H1 (cell line): ENCODE results near the gene VPS37C. TPM values are rescaled to one million over a fixed set of nuclear protein-coding genes. Genes with fewer than 3 reads are reported as not detected.

Experiments used
- CTCF ChIA-PET: fragments of 300-600 bp; sonication (Branson Sonifier 250); formaldehyde crosslinking; loops from one replicate; lab custom pipeline; 2021; ENCODE audit not compliant: partially characterized antibody; lab: Charles Lee
- POLR2A ChIA-PET: fragments of 300-600 bp; sonication (Branson Sonifier 250); formaldehyde crosslinking; loops from one replicate; lab custom pipeline; 2021; ENCODE audit warnings: inconsistent platforms; ENCODE audit not compliant: partially characterized antibody; lab: Charles Lee
- DNase-seq, 2 experiments: peaks; one replicate each; pipeline versions ENCODE4 v3.0.0 to v3.0.0-alpha.2; 2010 to 2022; ENCODE audit warnings: low spot score in 2 of 2, low read depth in 1 of 2, mixed read lengths in 1 of 2
- FAIRE-seq: peaks from 2 replicates; lab custom pipeline; 2011; peaks lifted over from hg19 to GRCh38; lab: Jason Lieb, UNC
- H2AFZ ChIP-seq: 2 replicates; pipeline ENCODE4 v1.8.1; 2012; ENCODE audit warnings: low read length, inconsistent platforms
- H2AK5ac ChIP-seq: 2 replicates; pipeline ENCODE4 v1.6.1; 2013; ENCODE audit warnings: low read depth, low read length
- H2BK120ac ChIP-seq: replicated peaks from 2 replicates; pipeline ENCODE3; 2013; ENCODE audit warnings: low read depth, low read length, inconsistent platforms
- H2BK12ac ChIP-seq: 2 replicates; pipeline ENCODE4 v1.6.1; 2013; ENCODE audit warnings: low read depth, low read length
- H2BK15ac ChIP-seq: 2 replicates; pipeline ENCODE4 v1.6.1; 2013; ENCODE audit warnings: low read length
- H2BK20ac ChIP-seq: 2 replicates; pipeline ENCODE4 v1.6.1; 2013; ENCODE audit warnings: low read length
- H2BK5ac ChIP-seq: 2 replicates; pipeline ENCODE4 v1.6.1; 2013; ENCODE audit warnings: low read depth, low read length
- H3K14ac ChIP-seq: 2 replicates; pipeline ENCODE4 v1.6.1; 2013; ENCODE audit warnings: inconsistent platforms; ENCODE audit not compliant: insufficient read length
- H3K18ac ChIP-seq: 2 replicates; pipeline ENCODE4 v1.6.1; 2013; ENCODE audit warnings: low read length; ENCODE audit errors: extremely low read depth
- H3K23ac ChIP-seq: 2 replicates; pipeline ENCODE4 v1.6.1; 2013; ENCODE audit warnings: inconsistent platforms; ENCODE audit not compliant: insufficient read length
- H3K23me2 ChIP-seq: 2 replicates; pipeline ENCODE4 v1.6.1; 2013; ENCODE audit warnings: low read depth, low read length
- H3K27ac ChIP-seq: 2 replicates; pipeline ENCODE4 v1.6.1; 2011; ENCODE audit warnings: low read depth, low read length, inconsistent platforms
- H3K27me3 ChIP-seq, 4 experiments: replicated peaks in 1 of 4; 1 replicate in 1 of 4; 2 replicates in 3 of 4; pipeline versions ENCODE4 v1.6.1 to v1.8.1; 2011 to 2013; ENCODE audit warnings: low read length in 3 of 4, mild to moderate bottlenecking in 3 of 4, inconsistent platforms in 2 of 4, mixed read lengths in 2 of 4, moderate library complexity in 1 of 4; ENCODE audit not compliant: control insufficient read depth in 3 of 4, insufficient read depth in 3 of 4; ENCODE audit errors: extremely low read depth in 1 of 4
- H3K36me3 ChIP-seq, 4 experiments: 2 replicates each; pipeline versions ENCODE4 v1.6.1 to v1.8.1; 2011 to 2013; ENCODE audit warnings: mild to moderate bottlenecking in 4 of 4, low read length in 3 of 4, moderate library complexity in 2 of 4, control low read depth in 1 of 4, inconsistent platforms in 1 of 4; ENCODE audit not compliant: insufficient read depth in 4 of 4, control insufficient read depth in 2 of 4
- H3K4ac ChIP-seq: replicated peaks from 2 replicates; pipeline ENCODE3; 2013; ENCODE audit warnings: low read length, low read depth, mixed read lengths, inconsistent platforms; ENCODE audit not compliant: insufficient read length
- H3K4me1 ChIP-seq, 4 experiments: replicated peaks in 1 of 4; 1 replicate in 1 of 4; 2 replicates in 3 of 4; pipeline versions ENCODE4 v1.6.1 to v1.8.1; 2011 to 2013; ENCODE audit warnings: low read length in 3 of 4, inconsistent platforms in 2 of 4, mixed read lengths in 1 of 4; ENCODE audit not compliant: insufficient read depth in 4 of 4, control insufficient read depth in 3 of 4
- H3K4me2 ChIP-seq, 2 experiments: 2 replicates each; pipeline versions ENCODE4 v1.6.1 to v1.8.1; 2011 to 2013; ENCODE audit warnings: low read depth in 2 of 2, low read length in 2 of 2, control low read depth in 1 of 2, inconsistent platforms in 1 of 2, mild to moderate bottlenecking in 1 of 2; ENCODE audit not compliant: insufficient read depth in 1 of 2
- H3K4me3 ChIP-seq, 4 experiments: fragments of 200-600, 300-600 bp in 1 of 4; sonication (generic), shearing (Covaris generic), sonication (Bioruptor Twin) in 1 of 4; 2 replicates each; pipeline versions ENCODE4 v1.5.1 to v1.8.1; 2011 to 2016; ENCODE audit warnings: low read length in 4 of 4, low read depth in 3 of 4, control low read depth in 2 of 4, inconsistent platforms in 2 of 4, mild to moderate bottlenecking in 2 of 4, mixed read lengths in 1 of 4, moderate library complexity in 1 of 4; ENCODE audit not compliant: insufficient read depth in 2 of 4; ENCODE audit errors: extremely low read depth in 1 of 4
- H3K56ac ChIP-seq: replicated peaks from 2 replicates; pipeline ENCODE3; 2013; ENCODE audit warnings: low read depth, mild to moderate bottlenecking, mixed read lengths, low read length, inconsistent platforms; ENCODE audit not compliant: insufficient read length
- H3K79me1 ChIP-seq: 2 replicates; pipeline ENCODE4 v1.6.1; 2013; ENCODE audit warnings: low read depth, low read length, control low read depth
- H3K79me2 ChIP-seq, 2 experiments: 2 replicates each; pipeline versions ENCODE4 v1.6.1 to v1.8.1; 2012 to 2013; ENCODE audit warnings: low read length in 2 of 2, mild to moderate bottlenecking in 2 of 2, inconsistent platforms in 1 of 2; ENCODE audit not compliant: insufficient read depth in 2 of 2, control insufficient read depth in 1 of 2
- H3K9ac ChIP-seq, 4 experiments: replicated peaks in 1 of 4; 1 replicate in 1 of 4; 2 replicates in 3 of 4; pipeline versions ENCODE4 v1.6.1 to v1.8.1; 2011 to 2013; ENCODE audit warnings: low read depth in 3 of 4, low read length in 3 of 4, control low read depth in 2 of 4, mild to moderate bottlenecking in 2 of 4, moderate library complexity in 2 of 4, inconsistent platforms in 1 of 4; ENCODE audit errors: extremely low read depth in 1 of 4
- H3K9me3 ChIP-seq, 2 experiments: 2 replicates each; pipeline versions ENCODE4 v1.6.1 to v1.8.1; 2012 to 2013; ENCODE audit warnings: mild to moderate bottlenecking in 2 of 2, moderate library complexity in 2 of 2, control low read depth in 1 of 2, inconsistent platforms in 1 of 2, low read depth in 1 of 2, low read length in 1 of 2, mixed read lengths in 1 of 2; ENCODE audit not compliant: insufficient read depth in 2 of 2
- H4K20me1 ChIP-seq, 2 experiments: replicated peaks in 1 of 2; 2 replicates each; pipeline versions ENCODE3 to v1.8.1; 2011 to 2013; ENCODE audit warnings: inconsistent platforms in 2 of 2, low read length in 2 of 2, mild to moderate bottlenecking in 1 of 2; ENCODE audit not compliant: insufficient read depth in 2 of 2, control insufficient read depth in 1 of 2
- H4K5ac ChIP-seq: 2 replicates; pipeline ENCODE4 v1.6.1; 2013; ENCODE audit warnings: low read length, low read depth, mixed read lengths, inconsistent platforms; ENCODE audit not compliant: insufficient read length
- H4K8ac ChIP-seq: 2 replicates; pipeline ENCODE4 v1.8.0; 2013; ENCODE audit warnings: mild to moderate bottlenecking, moderate library complexity, low read length, inconsistent platforms; ENCODE audit not compliant: insufficient read depth; ENCODE audit errors: extremely low read depth
- H4K91ac ChIP-seq: replicated peaks from 2 replicates; pipeline ENCODE3; 2013; ENCODE audit warnings: low read length, mixed read lengths, inconsistent platforms; ENCODE audit not compliant: insufficient read length
- BCL11A ChIP-seq, 2 experiments: IDR thresholded peaks; one replicate each; pipeline ENCODE4 v1.6.1; 2011; ENCODE audit warnings: low read depth in 2 of 2, low read length in 2 of 2, mild to moderate bottlenecking in 2 of 2
- BRCA1 ChIP-seq: IDR thresholded peaks from 2 replicates; pipeline ENCODE4 v1.6.1; 2012; ENCODE audit warnings: low read depth, low read length, improper control_type of control experiment
- CHD1 ChIP-seq: IDR thresholded peaks from 2 replicates; pipeline ENCODE4 v1.6.1; 2012; ENCODE audit warnings: low read depth, low read length, improper control_type of control experiment
- GABPA ChIP-seq: IDR thresholded peaks from 2 replicates; pipeline ENCODE4 v1.6.1; 2011; ENCODE audit warnings: mild to moderate bottlenecking, low read length, moderate library complexity, borderline replicate concordance; ENCODE audit not compliant: insufficient read depth
- JUN ChIP-seq: IDR thresholded peaks from 2 replicates; pipeline ENCODE4 v1.6.1; 2011; ENCODE audit warnings: low read depth, mild to moderate bottlenecking, improper control_type of control experiment, low read length
- JUND ChIP-seq: IDR thresholded peaks from 2 replicates; pipeline ENCODE4 v1.6.1; 2011; ENCODE audit warnings: mild to moderate bottlenecking, improper control_type of control experiment, low read length
- KDM1A ChIP-seq: fragments of 200-600, 300-600 bp; sonication (generic); IDR thresholded peaks from 2 replicates; pipeline ENCODE4 v1.7.1; 2016; ENCODE audit warnings: mild to moderate bottlenecking, low read length, borderline replicate concordance
- KDM4A ChIP-seq: IDR thresholded peaks from one replicate; pipeline ENCODE4 v1.7.1; 2012; ENCODE audit warnings: low read depth, mild to moderate bottlenecking, moderate library complexity, low read length, inconsistent platforms; ENCODE audit not compliant: severe bottlenecking
- MAFK ChIP-seq: IDR thresholded peaks from 2 replicates; pipeline ENCODE4 v1.6.1; 2012; ENCODE audit warnings: low read depth, mild to moderate bottlenecking, improper control_type of control experiment, low read length
- PHF8 ChIP-seq: fragments of 200-600 bp; sonication (generic); conservative IDR thresholded peaks from 2 replicates; pipeline ENCODE4 v1.7.1; 2012; ENCODE audit warnings: low read depth, mild to moderate bottlenecking, inconsistent platforms, low read length, moderate library complexity
- POLR2AphosphoS5 ChIP-seq: IDR thresholded peaks from 2 replicates; pipeline ENCODE4 v1.6.1; 2011; ENCODE audit warnings: low read depth, low read length
- RFX5 ChIP-seq: IDR thresholded peaks from 2 replicates; pipeline ENCODE4 v1.6.1; 2011; ENCODE audit warnings: low read depth, low read length, improper control_type of control experiment, borderline replicate concordance
- SIN3A ChIP-seq, 2 experiments: IDR thresholded peaks in 1 of 2; conservative IDR thresholded peaks in 1 of 2; 2 replicates each; pipeline ENCODE4 v1.6.1; 2011 to 2012; ENCODE audit warnings: low read length in 2 of 2, improper control_type of control experiment in 1 of 2, low read depth in 1 of 2, mild to moderate bottlenecking in 1 of 2
- SIX5 ChIP-seq: IDR thresholded peaks from 2 replicates; pipeline ENCODE4 v1.6.1; 2011; ENCODE audit warnings: mild to moderate bottlenecking, low read depth, low read length
- ZNF274 ChIP-seq: IDR thresholded peaks from 2 replicates; pipeline ENCODE4 v1.7.0; 2012; ENCODE audit warnings: low read length, borderline replicate concordance; ENCODE audit errors: extremely low read depth
- WGBS, 2 experiments: shearing (Covaris generic) in 1 of 2; methylation state at CpG; one replicate each; pipeline versions ENCODE4 v1.1.6 to v1.1.7; 2013 to 2015; ENCODE audit warnings: low lambda C conversion rate in 2 of 2, mixed read lengths in 2 of 2, inconsistent platforms in 1 of 2, low coverage in 1 of 2, missing lambda C conversion rate in 1 of 2; ENCODE audit not compliant: insufficient replicate concordance in 2 of 2, insufficient coverage in 1 of 2, insufficient read length in 1 of 2; ENCODE audit errors: extremely low coverage in 1 of 2, missing lambda C conversion rate in 1 of 2; 5-methylcytosine and 5-hydroxymethylcytosine counted together
- polyA plus RNA-seq, 7 experiments: library from polyadenylated mRNA; depleted of rRNA in 3 of 7; stranded (reverse) in 5 of 7; unstranded in 2 of 7; fragments of >200 nt in 5 of 7; fragments of 200-250 nt in 2 of 7; gene quantifications; 1 replicate in 5 of 7; 2 replicates in 1 of 7; 4 replicates in 1 of 7; pipeline versions ENCODE4 v1.2.1 to v1.2.3, GENCODE V29; 2011 to 2013; ENCODE audit warnings: missing spikeins in 2 of 7, mixed read lengths in 2 of 7
- total RNA-seq: library from RNA; stranded (reverse); fragmentation: NEBNext Ultra II Directional; extraction: Animal tissue kit (Norgen Biotek cat#: 25700); gene quantifications from 2 replicates; pipeline ENCODE4 v1.2.1, GENCODE V29; 2021

The VPS37C gene
- total and polyA plus RNA-seq, 2 of the 8 experiments (the other 6 are each of a cell fraction or from before 2014, with no cell fraction given), result 12.9 to 21.0 TPM

GRCh38 chr11:61146416-61146815 lies 14.8 kb downstream of the VPS37C start:
- no peak for DNase-seq
- no peak overlapping the region for H3K4me3 ChIP-seq
- no peak overlapping the region for H2AFZ ChIP-seq
- H3K23ac ChIP-seq, result no peak overlapping the region
- no peak overlapping the region for H3K4me2 ChIP-seq
- H2BK20ac ChIP-seq, result no peak overlapping the region
- H3K9me3 ChIP-seq, result no peaks in the 10 kb centered on the region
- H4K91ac ChIP-seq, result no peak overlapping the region
- H3K36me3 ChIP-seq, result no peaks in the 10 kb centered on the region
- peaks cover 5% of the 10 kb centered on the region; the same call in 1 of the 2 replicates for H3K79me1 ChIP-seq
- peaks cover 13 to 20% of the 10 kb centered on the region in 2 experiments for H4K20me1 ChIP-seq
- H3K18ac ChIP-seq, result no peak overlapping the region
- no peak overlapping the region for H3K56ac ChIP-seq
- no peak overlapping the region for H2BK12ac ChIP-seq
- no peak overlapping the region for H3K27ac ChIP-seq
- H3K79me2 ChIP-seq, result peaks cover 0 to 33% of the 10 kb centered on the region in 2 experiments; a peak in 2 of 4 replicates
- no peak for TF ChIP-seq KDM4A
- TF ChIP-seq RFX5, result no peak
- TF ChIP-seq POLR2AphosphoS5, result no peak
- no peak for TF ChIP-seq BCL11A (IDR thresholded peaks at IDR 0.05; ENCODE audit: low read depth in 2 of 2, low read length in 2 of 2)
- TF ChIP-seq PHF8, result no peak
- no peak for TF ChIP-seq JUN
- no peak for TF ChIP-seq KDM1A
- no peak for TF ChIP-seq JUND
- TF ChIP-seq SIN3A (conservative IDR thresholded peaks at IDR 0.05 in 1 of 2, IDR thresholded peaks at IDR 0.05 in 1 of 2; ENCODE audit: low read depth in 1 of 2, low read length in 2 of 2), result no peak
- no peak for TF ChIP-seq ZNF274
- TF ChIP-seq BRCA1, result no peak
- TF ChIP-seq GABPA, result no peak
- TF ChIP-seq CHD1, result no peak
- TF ChIP-seq SIX5, result no peak
- no peak for TF ChIP-seq MAFK
- 86% methylated on average over 6 of the region's 9 CpGs; no CpG with 5 or more reads in 1 of the 2 experiments for WGBS, 2 experiments
- H2BK120ac ChIP-seq, result no peak overlapping the region
- ChIA-PET POLR2A (interaction anchor here (1.1 to 1.3 kb wide), 2 partner anchors 9 to 12 kb away, joined by 3 read pairs; no protein-coding TSS in a partner anchor), CTCF (interaction anchor here (0.9 to 1.3 kb wide), 5 partner anchors 8 to 247 kb away, joined by 3 to 6 read pairs (median 4); no protein-coding TSS in a partner anchor)
- H3K9ac ChIP-seq, result no peak overlapping the region
- no peak for FAIRE-seq
- no peak overlapping the region for H2BK15ac ChIP-seq
- H4K8ac ChIP-seq, result no peak overlapping the region
- no peak overlapping the region for H2AK5ac ChIP-seq
- H3K4ac ChIP-seq, result no peak overlapping the region
- H3K27me3 ChIP-seq, result no peaks in the 10 kb centered on the region
- H4K5ac ChIP-seq, result no peak overlapping the region
- H3K4me1 ChIP-seq, result peaks cover 0 to 19% (median 10%) of the 10 kb centered on the region in 4 experiments; a peak in 5 of 7 replicates
- H3K23me2 ChIP-seq, result no peaks in the 10 kb centered on the region
- no peak overlapping the region for H3K14ac ChIP-seq
- H2BK5ac ChIP-seq, result no peak overlapping the region
